Left renal cortex interstitium (tissue), 4 donors: Measurements from ENCODE around the gene IMP3. TPM values are rescaled to one million over a fixed set of nuclear protein-coding genes. Genes with fewer than 3 reads are reported as not detected.
A peak's percentile ranks its signal among the peaks of the same experiment; 100 is the strongest.

Source experiments
- DNase-seq, 4 donors: peaks; one replicate each; pipeline ENCODE4 v3.0.0-alpha.2; 2013; ENCODE audit warnings: low read depth in 4 of 4, low spot score in 2 of 4, missing footprints in 1 of 4
- polyA plus RNA-seq, 4 donors: library from polyadenylated mRNA; unstranded; fragments of 120-200 nt; gene quantifications; one replicate each; pipeline ENCODE4 v1.2.1, GENCODE V29; 2013; ENCODE audit not compliant: insufficient read length in 4 of 4

The IMP3 gene
- polyA plus RNA-seq, 4 donors, result 48.6 to 64.1 (median 54.3) TPM

GRCh38 chr15:75625542-75626347 is 14.3 kb downstream of the IMP3 start, which contains the start of gene SNUPN:
Gene SNUPN (minus strand): TSS chr15:75625725. CDS start chr15:75621051, 4,674 bp downstream.
- peak; percentile 84 to 93 (median 88) for DNase-seq

DNA sequence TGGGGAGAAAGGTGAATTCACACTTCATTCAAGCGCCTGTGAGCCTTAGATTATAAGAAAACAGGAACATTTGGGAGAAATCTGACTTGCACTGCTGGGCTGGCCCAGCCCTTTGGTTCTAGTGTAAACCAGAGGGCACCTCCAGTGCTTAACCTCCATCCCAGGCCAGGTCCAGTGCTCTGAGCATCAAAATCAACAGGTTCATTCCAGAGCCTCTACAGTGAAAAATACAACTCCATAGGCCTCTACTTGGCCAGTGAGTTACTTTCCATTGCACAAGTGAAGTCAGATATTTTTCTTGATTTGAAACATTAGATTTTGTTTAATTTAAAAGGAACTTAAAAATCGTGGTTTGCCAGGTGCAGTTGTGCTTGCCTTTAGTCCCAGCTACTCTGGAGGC is 17.5 kb downstream of the IMP3 start:
- DNase-seq, result no peak

GRCh38 chr15:75620841-75621391 is 19.1 kb downstream of the IMP3 start:
- no peak for DNase-seq

GRCh38 chr15:75620058-75620820 is 19.8 kb downstream of the IMP3 start:
- no peak for DNase-seq

DNA sequence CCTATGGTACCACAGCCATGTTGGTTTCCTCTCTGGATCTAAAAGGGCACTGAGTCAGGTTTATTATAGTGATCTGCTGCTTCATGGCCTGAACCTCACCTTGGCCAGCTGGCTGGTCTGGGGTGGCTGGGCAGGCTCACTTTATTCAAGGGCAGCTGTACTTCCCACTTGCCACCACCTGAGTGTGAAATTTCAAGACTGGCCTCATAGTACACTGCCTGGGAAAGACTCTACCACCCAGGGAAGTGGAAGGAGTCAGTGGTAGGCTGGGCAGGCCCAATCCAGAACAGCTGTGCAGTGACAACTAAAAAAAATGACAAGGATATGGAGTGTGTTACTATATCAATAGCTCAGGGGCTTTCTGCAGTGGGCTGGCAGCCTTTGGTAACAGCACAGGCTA is 23.3 kb downstream of the IMP3 start:
- no peak for DNase-seq

GRCh38 chr15:75606711-75607699 is 33.0 kb downstream of the IMP3 start:
- no peak for DNase-seq

DNA sequence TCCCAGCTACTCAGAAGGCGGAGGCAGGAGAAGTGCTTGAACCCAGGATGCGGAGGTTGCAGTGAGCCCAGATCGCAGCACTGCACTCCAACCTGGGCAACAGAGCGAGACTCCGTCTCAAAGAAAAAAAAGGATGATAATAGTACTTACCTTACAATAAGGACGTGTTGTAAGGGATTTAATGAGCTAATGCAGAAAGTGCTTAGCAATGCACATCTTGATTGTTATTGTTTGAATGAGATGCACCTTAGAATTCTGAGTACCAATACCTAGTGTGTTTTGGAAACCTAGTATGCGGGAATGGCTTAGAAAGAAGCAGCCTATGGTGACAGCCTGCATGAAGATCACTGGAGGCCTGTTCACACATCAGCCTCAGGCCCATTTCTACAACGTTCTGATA is 34.0 kb downstream of the IMP3 start:
- no peak for DNase-seq

- DNase-seq, result no peak
Measured at GRCh38 chr15:75599401-75599800, 40.6 kb downstream of the IMP3 start.

DNA sequence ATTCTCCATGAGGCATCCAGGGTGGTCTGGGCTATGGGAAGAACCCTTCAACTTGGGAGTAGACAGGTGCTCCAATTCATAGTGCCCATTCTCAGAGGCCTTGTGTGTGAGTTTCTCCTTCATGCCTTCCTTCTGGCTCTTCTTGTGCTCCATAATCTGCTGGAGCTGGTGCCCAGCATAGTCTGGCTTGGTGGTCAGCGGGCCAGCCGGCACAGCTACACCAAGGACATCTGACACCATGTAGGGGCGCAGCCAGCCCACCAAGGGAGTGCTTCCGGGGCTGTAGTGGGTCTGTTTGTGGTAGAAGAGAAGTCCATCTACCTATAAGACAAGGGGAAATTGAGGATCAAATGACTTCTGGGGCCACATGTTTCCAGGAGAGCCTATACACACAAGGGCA is 41.7 kb downstream of the IMP3 start:
- no peak for DNase-seq

DNA sequence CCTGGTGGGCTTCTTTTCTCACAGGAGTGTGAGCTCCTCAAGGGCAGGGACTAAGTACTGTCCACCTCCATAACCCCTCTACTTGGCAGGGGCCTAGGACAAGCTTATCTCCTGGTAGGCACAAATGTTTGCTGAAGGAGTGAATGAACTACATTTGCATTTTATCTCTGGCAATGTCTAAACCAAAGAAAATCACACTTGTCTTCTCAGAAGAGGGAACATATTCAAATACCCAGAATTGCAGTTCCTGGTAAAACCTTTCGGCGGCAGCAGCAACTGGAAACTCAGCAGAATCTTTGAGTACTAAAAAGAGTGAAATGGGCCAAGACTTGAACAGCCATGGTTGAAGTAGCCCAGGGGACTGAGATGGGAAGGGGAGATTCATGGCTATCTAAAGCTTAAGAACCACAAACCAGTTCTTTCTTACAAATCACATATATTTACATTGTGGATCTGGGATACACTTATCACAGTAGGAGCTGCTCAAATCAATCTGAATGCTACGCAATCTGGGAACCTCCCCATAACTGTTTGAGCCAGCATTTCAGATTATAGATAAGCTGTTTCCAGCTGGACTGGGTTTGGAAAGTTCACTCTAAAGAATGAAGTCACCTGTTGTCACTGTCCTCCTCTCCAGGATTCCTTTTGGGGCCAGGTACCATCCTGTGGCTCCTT is 42.2 kb downstream of the IMP3 start:
- no peak for DNase-seq

- no peak for DNase-seq
Measured at GRCh38 chr15:75596703-75597345, 43.2 kb downstream of the IMP3 start.

GRCh38 chr15:75594276-75594675 is 45.7 kb downstream of the IMP3 start:
- DNase-seq, result no peak

- DNase-seq, result no peak
Measured at GRCh38 chr15:75591655-75592364, 48.2 kb downstream of the IMP3 start.

GRCh38 chr15:75590239-75590638 is 49.8 kb downstream of the IMP3 start:
- no peak for DNase-seq

Other genes with a start within 250 kb of the IMP3 start
- 10 to 100 TPM; 50.7 to 56.9 (median 55.4) TPM for gene SIN3A, start 188.5 kb downstream of the IMP3 start, polyA plus RNA-seq
- 10 to 100 TPM; 39.8 to 45.4 (median 42.8) TPM for gene PTPN9, start 60.9 kb downstream of the IMP3 start, polyA plus RNA-seq
- gene SNUPN, start 14.5 kb downstream of the IMP3 start, polyA plus RNA-seq, result 10 to 100 TPM; 29.1 to 32.7 (median 32.0) TPM
- 10 to 100 TPM; 19.4 to 21.9 (median 20.3) TPM for gene SNX33, start 7.7 kb upstream of the IMP3 start, polyA plus RNA-seq
- gene CSPG4, start 72.6 kb upstream of the IMP3 start, polyA plus RNA-seq, result 10 to 100 TPM in 2 of 4 donors, 1 to 10 TPM in 2; 6.9 to 10.2 (median 9.4) TPM
- 10 to 100 TPM; 42.9 to 58.0 (median 51.5) TPM for gene UBE2Q2, start 203.2 kb upstream of the IMP3 start, polyA plus RNA-seq